Spinal cord (tissue), 10 donors: Measurements from ENCODE around the gene CHRNB1. TPM values are rescaled to one million over a fixed set of nuclear protein-coding genes. Genes with fewer than 3 reads are reported as not detected.

Experiments used
- DNase-seq, 6 donors: peaks; one replicate each; pipeline versions ENCODE4 v3.0.0 to v3.0.0-alpha.2; 2013 to 2015; ENCODE audit warnings: low spot score in 6 of 6, low read depth in 4 of 6
- H3K27ac ChIP-seq: one replicate; pipeline ENCODE4 v1.5.1; 2013; ENCODE audit warnings: low read depth, low read length, control low read depth
- H3K27me3 ChIP-seq: one replicate; pipeline ENCODE4 v1.6.1; 2013; ENCODE audit warnings: low read length; ENCODE audit not compliant: control insufficient read depth, insufficient read depth
- H3K36me3 ChIP-seq: one replicate; pipeline ENCODE4 v1.6.1; 2013; ENCODE audit warnings: low read length; ENCODE audit not compliant: control insufficient read depth, insufficient read depth
- H3K4me1 ChIP-seq: one replicate; pipeline ENCODE4 v1.6.1; 2013; ENCODE audit warnings: low read length; ENCODE audit not compliant: control insufficient read depth, insufficient read depth
- H3K4me3 ChIP-seq: one replicate; pipeline ENCODE4 v1.5.1; 2013; ENCODE audit warnings: low read depth, low read length, control low read depth
- H3K9me3 ChIP-seq: one replicate; pipeline ENCODE4 v1.6.1; 2013; ENCODE audit warnings: low read length; ENCODE audit not compliant: control insufficient read depth, insufficient read depth
- WGBS: methylation state at CpG from one replicate; pipeline ENCODE4 v1.1.5; 2013; ENCODE audit warnings: missing lambda C conversion rate; ENCODE audit not compliant: insufficient coverage; 5-methylcytosine and 5-hydroxymethylcytosine counted together
- polyA plus RNA-seq, 2 donors: library from polyadenylated mRNA; unstranded; fragments of 120-200 nt; gene quantifications; one replicate each; pipeline ENCODE4 v1.2.1, GENCODE V29; 2013; ENCODE audit not compliant: insufficient read length in 2 of 2
- total RNA-seq, 2 donors: library from RNA; depleted of rRNA in 1 of 2; stranded (reverse); fragments of 120-200 nt in 1 of 2; fragments of >200 nt in 1 of 2; gene quantifications; one replicate each; pipeline versions ENCODE4 v1.2.3 to v1.2.4, GENCODE V29; 2013 to 2014
- donor health status: healthy.

CHRNB1 gene
- total and polyA plus RNA-seq, 4 donors: 19.1 to 25.9 (median 20.9) TPM

- no peak within 1 kb of the TSS for H3K4me3 ChIP-seq
- 83% methylated on average over 1 of the region's 7 CpGs for WGBS
- H3K9me3 ChIP-seq: no peaks in the 10 kb centered on the region
- H3K36me3 ChIP-seq: peaks cover 14% of the 10 kb centered on the region
- no peaks in the 10 kb centered on the region for H3K27me3 ChIP-seq
- H3K4me1 ChIP-seq: peaks cover 6% of the 10 kb centered on the region
- DNase-seq: no peak
- no peak within 1 kb of the TSS for H3K27ac ChIP-seq
These were observed 19.5 kb upstream of the CHRNB1 start, which contains the start of gene SPEM2 for GRCh38 chr17:7425316-7425715. SPEM2 (plus strand) TSS chr17:7425616; CDS start chr17:7425689, 73 bp downstream.

- no peak for DNase-seq
- Histone ChIP-seq H3K36me3 (peaks cover 9% of the 10 kb centered on the region), H3K9me3 (no peaks in the 10 kb centered on the region), H3K4me1 (peaks cover 2% of the 10 kb centered on the region), H3K27ac (no peak overlapping the region), H3K27me3 (no peaks in the 10 kb centered on the region), H3K4me3 (no peak overlapping the region)
- WGBS: 96% methylated on average over 7 of the region's 8 CpGs
These were observed 19.1 kb upstream of the CHRNB1 start for GRCh38 chr17:7425756-7426155.

- H3K27ac ChIP-seq: no peak overlapping the region
- 97% methylated on average over 33 of the region's 33 CpGs for WGBS
- no peaks in the 10 kb centered on the region for H3K4me1 ChIP-seq
- H3K36me3 ChIP-seq: peaks cover 3% of the 10 kb centered on the region
- H3K27me3 ChIP-seq: no peaks in the 10 kb centered on the region
- no peak overlapping the region for H3K4me3 ChIP-seq
- H3K9me3 ChIP-seq: no peaks in the 10 kb centered on the region
- DNase-seq: no peak
These were observed 18.5 kb upstream of the CHRNB1 start for GRCh38 chr17:7426203-7426863.

GRCh38 chr17:7426896-7427489 lies 17.9 kb upstream of the CHRNB1 start:
- H3K9me3 ChIP-seq: no peaks in the 10 kb centered on the region
- 92% methylated on average over 29 of the region's 29 CpGs for WGBS

GRCh38 chr17:7427549-7427948 lies 17.3 kb upstream of the CHRNB1 start:
- H3K27ac ChIP-seq: no peak overlapping the region
- peaks cover 1% of the 10 kb centered on the region for H3K36me3 ChIP-seq
- no peak overlapping the region for H3K4me3 ChIP-seq
- no peaks in the 10 kb centered on the region for H3K27me3 ChIP-seq
- no peak for DNase-seq
- no peaks in the 10 kb centered on the region for H3K9me3 ChIP-seq
- WGBS: 88% methylated on average over 7 of the region's 7 CpGs
- no peaks in the 10 kb centered on the region for H3K4me1 ChIP-seq

More at GRCh38 chr17:7426896-7427489, 17.9 kb upstream of the CHRNB1 start:
- no peaks in the 10 kb centered on the region for H3K4me1 ChIP-seq
- H3K27me3 ChIP-seq: no peaks in the 10 kb centered on the region
- H3K27ac ChIP-seq: no peak overlapping the region
- DNase-seq: no peak
- H3K4me3 ChIP-seq: no peak overlapping the region
- peaks cover 3% of the 10 kb centered on the region for H3K36me3 ChIP-seq

- Histone ChIP-seq H3K27me3 (no peaks in the 10 kb centered on the region), H3K4me1 (no peaks in the 10 kb centered on the region), H3K36me3 (no peaks in the 10 kb centered on the region), H3K9me3 (no peaks in the 10 kb centered on the region), H3K27ac (no peak within 1 kb of the TSS), H3K4me3 (no peak within 1 kb of the TSS)
- no peak for DNase-seq
- WGBS: 81% methylated on average over 4 of the region's 5 CpGs
These were observed 16.3 kb upstream of the CHRNB1 start, which contains the start of gene SPEM3 for GRCh38 chr17:7428557-7428956. SPEM3 (plus strand) TSS chr17:7428857; CDS start chr17:7428903, 46 bp downstream.

- Histone ChIP-seq H3K4me1 (no peaks in the 10 kb centered on the region), H3K9me3 (no peaks in the 10 kb centered on the region), H3K36me3 (no peaks in the 10 kb centered on the region), H3K27me3 (peaks cover 2% of the 10 kb centered on the region), H3K4me3 (no peak overlapping the region), H3K27ac (no peak overlapping the region)
- no peak for DNase-seq
- 94% methylated on average over 10 of the region's 10 CpGs for WGBS
These were observed 15.1 kb upstream of the CHRNB1 start for GRCh38 chr17:7429722-7430121.

GRCh38 chr17:7431231-7431630 lies 13.6 kb upstream of the CHRNB1 start:
- 91% methylated on average over 1 of the region's 1 CpG for WGBS
- DNase-seq: no peak

GRCh38 chr17:7432296-7432695 lies 12.6 kb upstream of the CHRNB1 start:
- no peaks in the 10 kb centered on the region for H3K36me3 ChIP-seq
- peaks cover 18% of the 10 kb centered on the region for H3K27me3 ChIP-seq
- no peak for DNase-seq
- peaks cover 25% of the 10 kb centered on the region for H3K4me1 ChIP-seq
- H3K4me3 ChIP-seq: no peak overlapping the region
- WGBS: 95% methylated on average over 11 of the region's 11 CpGs
- no peaks in the 10 kb centered on the region for H3K9me3 ChIP-seq
- no peak overlapping the region for H3K27ac ChIP-seq

More at GRCh38 chr17:7431231-7431630, 13.6 kb upstream of the CHRNB1 start:
- Histone ChIP-seq H3K36me3 (no peaks in the 10 kb centered on the region), H3K27me3 (peaks cover 15% of the 10 kb centered on the region), H3K4me1 (peaks cover 15% of the 10 kb centered on the region), H3K4me3 (no peak overlapping the region), H3K9me3 (no peaks in the 10 kb centered on the region), H3K27ac (no peak overlapping the region)
